HG02852 (cell line): Measurements from ENCODE around the gene SCD5.

ENCODE experiments used
- ATAC-seq: cut with Tn5 transposase; IDR thresholded peaks from one replicate; pipeline ENCODE4 v1.9.1; 2021; ENCODE audit warnings: mild to moderate bottlenecking, moderate library complexity; ENCODE audit not compliant: unreplicated experiment

The SCD5 gene

GRCh38 chr4:82696117-82696860 lies 102.3 kb downstream of the SCD5 start:
- no peak for ATAC-seq

DNA sequence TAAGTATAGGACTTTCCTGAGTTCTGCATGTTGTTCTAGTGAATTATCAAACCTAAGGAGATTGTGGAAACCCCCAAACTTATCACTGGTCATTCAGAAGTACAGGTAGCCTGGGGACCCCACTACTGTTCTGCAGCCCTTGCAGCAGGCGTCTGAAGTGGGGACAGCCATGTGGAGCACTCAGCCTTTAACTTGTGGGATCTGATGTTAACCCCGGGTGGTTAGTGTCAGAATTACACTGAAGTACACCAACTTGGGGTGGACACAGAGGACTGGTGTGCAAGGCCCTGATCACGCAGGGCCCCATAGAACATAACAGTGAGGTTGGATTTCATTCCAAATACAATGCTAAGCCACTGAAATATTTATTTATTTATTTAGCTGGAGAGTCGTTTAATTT lies 103.7 kb downstream of the SCD5 start:
- no peak for ATAC-seq

DNA sequence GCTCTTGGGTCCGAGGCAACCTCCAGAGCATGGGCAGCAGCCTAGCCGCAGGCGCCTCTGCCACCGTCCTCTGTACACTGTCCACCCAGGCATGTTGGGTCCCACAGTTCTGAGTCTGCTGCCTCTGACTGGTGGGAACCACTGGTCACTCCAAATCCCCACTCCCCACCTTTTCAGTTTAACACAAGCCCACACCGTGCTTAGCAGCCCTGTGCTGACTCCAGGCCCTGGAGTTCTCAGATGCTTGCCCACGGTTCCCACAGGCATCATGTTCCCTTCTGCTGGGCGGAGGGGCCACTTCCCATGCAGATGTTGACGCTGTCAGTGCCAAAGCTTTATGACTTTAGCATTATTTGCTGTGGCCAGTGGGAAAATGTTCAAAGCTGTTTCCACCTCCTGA lies 104.5 kb downstream of the SCD5 start:
- no peak for ATAC-seq

DNA sequence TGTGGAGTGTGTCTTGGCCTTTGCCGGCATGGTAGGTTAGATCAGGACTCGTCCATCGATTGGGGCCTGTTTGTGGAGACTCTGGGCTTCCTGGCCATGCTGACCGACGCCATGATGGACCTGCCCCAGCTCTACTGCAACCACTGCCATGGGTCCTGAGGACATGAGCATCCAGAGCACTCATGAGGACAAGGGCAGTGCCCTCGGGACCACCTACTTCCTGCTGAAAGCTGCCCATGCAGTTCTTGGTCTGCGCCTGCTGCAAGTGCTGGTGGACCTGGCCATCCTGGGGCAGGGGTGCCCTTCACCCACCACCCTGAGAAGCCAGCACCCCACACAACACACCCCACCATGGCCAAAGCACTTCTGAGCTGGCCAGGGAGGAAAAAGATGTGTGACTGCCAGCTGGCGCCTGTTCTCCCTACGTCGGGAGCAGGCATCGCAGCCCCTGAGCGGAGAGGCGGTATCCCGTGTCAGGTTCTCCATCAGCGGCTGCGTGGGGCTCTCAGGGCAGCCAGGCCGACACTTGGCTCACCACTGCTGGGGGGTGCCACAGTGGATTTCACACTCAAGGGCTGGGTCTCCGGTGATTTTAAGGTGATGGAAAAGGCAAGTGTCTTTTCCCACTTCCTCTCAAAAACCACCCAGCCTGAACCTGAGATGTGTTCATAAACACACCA lies 106.4 kb downstream of the SCD5 start:
- ATAC-seq = no peak

DNA sequence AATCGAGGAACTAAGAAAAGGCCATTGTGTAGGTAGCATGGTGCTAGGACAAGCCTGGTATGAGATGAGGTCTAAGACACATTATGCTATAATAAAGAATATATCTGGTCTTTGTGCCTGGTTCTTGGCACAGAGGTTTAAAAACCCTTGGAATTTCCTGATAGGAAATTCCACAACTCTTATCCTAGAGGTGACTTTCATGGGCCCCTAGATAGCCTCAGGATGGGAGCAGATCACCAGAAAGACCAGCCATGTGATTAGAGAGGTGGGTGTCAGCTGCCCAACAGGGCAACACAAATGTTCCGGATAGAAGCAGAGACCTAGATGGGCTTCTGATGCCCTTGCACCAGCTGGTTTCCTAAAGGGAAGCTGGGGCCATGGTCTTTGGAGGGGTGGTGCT lies 107.2 kb downstream of the SCD5 start:
- ATAC-seq = no peak

- no peak for ATAC-seq
These were observed 110.4 kb downstream of the SCD5 start for GRCh38 chr4:82688091-82688795.

GRCh38 chr4:82687531-82687930 lies 111.1 kb downstream of the SCD5 start:
- ATAC-seq = no peak

- ATAC-seq = no peak
These were observed 116.8 kb downstream of the SCD5 start for GRCh38 chr4:82681754-82682153.

DNA sequence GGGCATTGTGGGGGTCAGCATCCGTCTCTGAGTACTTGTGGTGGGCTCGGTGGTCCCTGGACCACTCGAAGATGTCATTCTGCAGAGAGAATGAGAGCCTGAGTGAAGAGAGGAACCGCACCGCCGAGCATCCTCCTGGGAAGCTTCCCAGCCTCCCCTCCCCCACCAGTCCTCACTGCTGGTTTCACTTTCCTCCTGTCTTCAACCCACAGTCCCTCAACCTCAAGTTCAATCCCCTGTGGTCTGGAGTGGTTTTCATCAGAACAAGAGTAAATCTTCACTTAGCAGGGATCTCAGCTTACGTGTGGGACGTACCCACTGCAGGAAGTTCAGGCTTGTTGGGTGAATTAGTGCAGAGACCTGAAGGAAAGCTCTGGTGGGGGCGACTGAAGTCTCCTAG lies 117.8 kb downstream of the SCD5 start:
- no peak for ATAC-seq

DNA sequence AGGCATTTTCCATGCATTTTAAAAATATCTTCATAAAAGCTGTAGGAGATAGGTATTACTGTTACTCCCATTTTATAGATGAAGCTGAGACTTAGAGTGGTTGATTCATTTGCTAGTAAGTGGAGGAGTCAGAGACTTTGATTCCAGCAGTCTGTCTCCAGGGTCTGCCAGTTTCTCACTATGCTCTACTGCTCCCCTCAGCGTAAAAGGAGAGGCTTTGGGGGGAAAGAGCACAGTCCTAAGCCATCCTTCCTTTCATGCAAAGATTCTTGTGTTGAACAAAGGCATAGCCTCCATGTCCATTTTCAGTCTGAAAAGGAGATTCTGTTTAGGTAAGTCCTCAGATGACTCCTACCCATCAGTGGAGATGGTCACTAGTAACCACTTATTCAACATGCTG lies 119.1 kb downstream of the SCD5 start:
- no peak for ATAC-seq

- ATAC-seq = no peak
These were observed 120.5 kb downstream of the SCD5 start for GRCh38 chr4:82678051-82678450.

- ATAC-seq = no peak
These were observed 121.3 kb downstream of the SCD5 start for GRCh38 chr4:82677327-82677726.

DNA sequence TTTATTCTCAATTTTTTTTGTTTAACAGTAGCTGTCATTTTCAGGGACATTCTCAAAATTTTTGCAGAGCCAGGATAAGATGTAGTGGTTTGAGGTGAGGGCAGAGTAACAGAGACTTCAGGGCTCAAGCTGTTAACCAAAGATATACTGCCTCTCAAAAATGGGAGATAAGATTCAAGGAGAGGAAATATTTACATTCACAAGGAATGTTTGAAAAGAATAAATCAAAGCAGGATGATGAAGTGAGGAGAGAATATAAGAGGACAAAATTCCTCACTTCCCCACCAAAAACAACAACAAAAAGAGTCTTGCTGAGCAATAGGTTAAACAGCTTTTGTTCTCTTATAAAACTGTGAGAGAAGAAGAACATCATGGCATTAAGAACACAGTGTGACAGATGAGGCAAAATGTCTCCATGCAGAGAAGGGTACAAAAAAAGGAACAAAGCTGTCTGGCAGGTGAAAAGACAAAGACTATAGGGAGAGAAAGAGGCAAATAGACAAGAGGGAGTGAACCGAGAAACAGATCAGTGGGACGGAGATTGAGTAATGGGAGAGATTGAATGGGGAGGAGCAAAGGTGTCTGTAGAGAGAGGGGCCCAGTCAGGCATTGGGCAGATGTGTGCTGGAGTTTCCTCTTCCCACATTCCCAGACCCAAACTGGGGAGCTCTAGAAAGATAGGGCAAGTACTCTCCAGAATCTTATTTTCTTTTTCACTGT lies 130.7 kb downstream of the SCD5 start:
- ATAC-seq = no peak

GRCh38 chr4:82666970-82667665 lies 131.5 kb downstream of the SCD5 start:
- ATAC-seq = no peak

DNA sequence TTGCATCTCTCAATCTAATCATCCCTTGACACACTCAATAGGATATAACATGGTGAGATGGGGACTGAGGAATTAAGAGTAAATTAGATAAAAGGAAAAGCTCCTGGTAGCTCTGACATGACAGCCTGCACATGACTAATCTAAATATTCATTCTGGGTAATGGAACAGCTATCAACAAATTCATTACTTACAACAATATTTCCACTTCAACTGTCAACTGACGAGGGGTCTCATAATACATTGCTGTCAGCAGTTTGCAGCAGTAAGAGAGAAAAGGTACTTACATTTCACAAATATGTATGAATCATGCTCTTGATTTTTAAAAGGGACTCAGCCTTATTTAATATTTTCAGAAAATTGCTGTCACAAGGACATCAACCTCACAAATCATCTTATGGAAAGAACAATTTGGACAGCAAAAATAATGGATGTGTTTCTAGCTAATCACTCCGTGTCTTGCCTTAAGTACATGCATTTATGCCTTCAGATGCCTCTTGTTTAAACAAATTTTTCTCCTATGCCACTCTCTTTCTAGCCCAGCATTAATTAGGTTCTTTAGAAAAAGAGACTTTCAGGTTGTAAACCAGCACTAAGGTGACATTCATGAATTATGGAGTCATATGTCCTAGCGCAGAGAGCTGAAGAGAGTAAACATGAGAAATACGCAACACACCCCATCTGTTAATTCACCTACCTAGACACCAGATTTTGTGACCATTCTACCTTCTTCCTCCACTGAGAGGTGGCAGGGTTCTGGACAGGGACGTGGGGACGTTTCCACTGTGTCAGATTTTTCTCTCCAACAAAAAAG lies 137.2 kb downstream of the SCD5 start:
- ATAC-seq = no peak

DNA sequence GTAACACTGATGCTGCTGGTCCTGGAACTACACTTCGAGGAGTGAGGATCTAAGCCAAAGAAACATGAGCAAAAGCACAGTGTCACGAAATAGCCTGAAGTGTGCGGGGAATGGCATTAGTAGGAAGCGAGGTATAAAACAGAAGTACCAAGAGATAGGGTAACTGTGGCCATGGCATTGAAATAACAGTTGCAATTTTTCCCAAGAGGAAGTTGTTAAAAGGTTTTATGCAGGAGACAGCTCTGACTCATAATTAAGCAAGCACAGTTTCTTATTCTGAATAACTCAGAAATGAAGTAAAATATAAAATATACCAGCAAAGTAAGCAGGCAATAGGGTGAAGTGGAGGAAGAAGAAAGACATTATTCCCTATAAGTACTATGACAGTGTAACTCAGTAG lies 146.5 kb downstream of the SCD5 start:
- ATAC-seq = no peak

- ATAC-seq = no peak
These were observed 147.7 kb downstream of the SCD5 start for GRCh38 chr4:82650868-82651267.

DNA sequence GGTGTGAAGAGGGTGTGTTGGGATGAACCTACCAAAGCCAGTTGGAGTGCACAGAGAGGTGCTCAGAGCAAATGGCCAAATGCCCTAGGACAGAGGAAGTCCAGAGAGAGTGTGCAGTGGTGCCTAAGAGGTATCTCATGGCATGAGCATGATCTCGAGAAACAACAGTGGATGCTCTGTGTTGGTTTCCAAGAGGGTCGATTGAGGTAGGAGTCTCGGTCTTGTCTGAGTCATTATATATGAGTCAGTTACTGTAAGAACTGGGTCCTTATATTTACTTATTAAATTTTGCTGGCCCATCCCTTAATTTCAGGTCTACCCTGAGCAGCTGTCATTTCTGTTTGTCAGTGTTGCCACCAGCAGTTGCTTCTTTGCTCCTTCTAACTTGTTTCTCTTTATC lies 150.2 kb downstream of the SCD5 start:
- no peak for ATAC-seq

GRCh38 chr4:82645936-82646565 lies 152.5 kb downstream of the SCD5 start:
- no peak for ATAC-seq

DNA sequence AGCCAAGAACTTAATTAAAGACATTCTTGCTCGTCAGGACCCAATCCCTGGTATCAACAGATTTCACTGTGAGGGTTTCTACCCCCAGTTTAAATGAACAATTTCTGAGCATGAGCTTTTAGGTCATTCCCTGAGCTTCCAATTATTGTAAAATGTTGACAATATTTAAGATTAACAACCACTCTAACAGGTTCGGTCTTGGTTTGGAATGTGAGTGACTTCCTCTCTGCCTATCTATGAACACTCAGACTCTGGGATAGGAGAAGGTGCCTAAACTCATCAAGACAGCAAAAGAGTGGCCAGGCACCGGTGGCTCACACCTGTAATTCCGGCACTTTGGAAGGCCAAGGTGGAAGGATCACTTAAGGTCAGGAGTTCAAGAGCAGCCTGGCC lies 153.9 kb downstream of the SCD5 start:
- ATAC-seq = no peak
